LNCaP clone FGC (cell line): ENCODE measurements around the gene ACE2.

Experiments
- DNase-seq: peaks from one replicate; pipeline ENCODE4 v3.0.0-alpha.2; 2011; ENCODE audit warnings: low read depth
- H3K4me3 ChIP-seq: 2 replicates; pipeline ENCODE4 v1.5.1; 2011; ENCODE audit warnings: mild to moderate bottlenecking, low read depth, low read length, control low read depth
- CTCF ChIP-seq: IDR thresholded peaks from 2 replicates; pipeline ENCODE4 v1.5.1; 2012; ENCODE audit warnings: mild to moderate bottlenecking; ENCODE audit not compliant: control insufficient read depth, insufficient read depth; ENCODE audit errors: extremely low read depth

ACE2 gene

GRCh38 chrX:15515931-15516330, 84.8 kb downstream of the ACE2 start:
- no peak overlapping the region for H3K4me3 ChIP-seq
- DNase-seq: no peak
- TF ChIP-seq CTCF: no peak

- no peak for DNase-seq
- TF ChIP-seq CTCF: no peak
- H3K4me3 ChIP-seq: no peak overlapping the region
Observed at GRCh38 chrX:15514279-15514678, 86.5 kb downstream of the ACE2 start.

GRCh38 chrX:15512401-15512965, 88.3 kb downstream of the ACE2 start:
- DNase-seq: no peak
- no peak overlapping the region for H3K4me3 ChIP-seq
- TF ChIP-seq CTCF: no peak

GRCh38 chrX:15511563-15511962, 89.2 kb downstream of the ACE2 start:
- TF ChIP-seq CTCF: no peak
- no peak overlapping the region for H3K4me3 ChIP-seq
- no peak for DNase-seq
